Activated T-cell treated with anti-CD3 and anti-CD28 coated beads, Interleukin-2, amount 50 U/mL, for 24 hours (primary cell): ENCODE data around the gene KCNK13.

ENCODE experiments used
- DNase-seq: peaks from one replicate; pipeline ENCODE4 v3.0.0-alpha.2; 2020
- H3K27ac Mint-ChIP-seq: 2 replicates; pipeline ENCODE4 v1.8.0; 2020; ENCODE audit warnings: mild to moderate bottlenecking, mixed read lengths
- H3K27me3 Mint-ChIP-seq: 2 replicates; pipeline ENCODE4 v1.8.0; 2020; ENCODE audit warnings: mixed read lengths
- H3K36me3 Mint-ChIP-seq: 2 replicates; pipeline ENCODE4 v1.8.0; 2020; ENCODE audit warnings: low read depth, mixed read lengths
- H3K4me1 Mint-ChIP-seq: 2 replicates; pipeline ENCODE4 v1.8.0; 2020; ENCODE audit warnings: low read depth, mixed read lengths
- H3K4me3 Mint-ChIP-seq: 2 replicates; pipeline ENCODE4 v1.8.0; 2020; ENCODE audit warnings: mild to moderate bottlenecking, moderate library complexity, mixed read lengths
- H3K9me3 Mint-ChIP-seq: 2 replicates; pipeline ENCODE4 v1.8.0; 2020; ENCODE audit warnings: mixed read lengths

Gene KCNK13

GRCh38 chr14:90136904-90137303 lies 75.1 kb downstream of the KCNK13 start:
- H3K27me3 Mint-ChIP-seq, result peaks cover 23% of the 10 kb centered on the region
- H3K9me3 Mint-ChIP-seq, result no peaks in the 10 kb centered on the region
- no peak overlapping the region for H3K4me3 Mint-ChIP-seq
- H3K27ac Mint-ChIP-seq, result no peak overlapping the region
- H3K4me1 Mint-ChIP-seq, result no peaks in the 10 kb centered on the region
- H3K36me3 Mint-ChIP-seq, result no peaks in the 10 kb centered on the region
- no peak for DNase-seq

DNA sequence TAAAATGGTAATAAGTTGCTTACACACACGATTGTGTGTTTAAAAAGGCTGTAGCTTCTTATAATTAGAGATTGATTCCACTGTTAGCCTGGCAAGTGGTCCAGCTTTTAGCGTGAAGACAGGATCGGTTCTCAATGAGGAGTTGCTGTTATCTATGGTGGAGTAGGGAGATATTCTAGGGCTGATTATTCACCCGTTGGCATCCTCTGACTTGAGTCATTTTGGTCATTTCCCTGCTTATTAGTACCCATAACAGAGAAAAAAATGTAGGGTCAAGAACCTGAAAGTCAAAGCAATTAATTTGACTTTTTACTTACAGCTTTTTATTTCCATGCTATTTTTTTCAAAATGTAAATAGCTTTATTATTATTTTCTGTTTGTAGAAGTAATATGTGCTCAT lies 76.0 kb downstream of the KCNK13 start:
- H3K27me3 Mint-ChIP-seq, result peaks cover 23% of the 10 kb centered on the region
- no peaks in the 10 kb centered on the region for H3K9me3 Mint-ChIP-seq
- no peak overlapping the region for H3K27ac Mint-ChIP-seq
- no peaks in the 10 kb centered on the region for H3K4me1 Mint-ChIP-seq
- H3K4me3 Mint-ChIP-seq, result no peak overlapping the region
- no peaks in the 10 kb centered on the region for H3K36me3 Mint-ChIP-seq
- no peak for DNase-seq

GRCh38 chr14:90139199-90139598 lies 77.4 kb downstream of the KCNK13 start:
- H3K4me3 Mint-ChIP-seq, result no peak overlapping the region

GRCh38 chr14:90140298-90140955 lies 78.6 kb downstream of the KCNK13 start:
- DNase-seq, result no peak
- Mint-ChIP-seq H3K27ac (no peak overlapping the region), H3K4me3 (no peak overlapping the region), H3K36me3 (no peaks in the 10 kb centered on the region), H3K27me3 (peaks cover 29% of the 10 kb centered on the region), H3K9me3 (no peaks in the 10 kb centered on the region), H3K4me1 (no peaks in the 10 kb centered on the region)

More at GRCh38 chr14:90139199-90139598, 77.4 kb downstream of the KCNK13 start:
- Mint-ChIP-seq H3K9me3 (no peaks in the 10 kb centered on the region), H3K4me1 (no peaks in the 10 kb centered on the region), H3K27ac (no peak overlapping the region), H3K27me3 (peaks cover 23% of the 10 kb centered on the region), H3K36me3 (no peaks in the 10 kb centered on the region)
- DNase-seq, result no peak

GRCh38 chr14:90140956-90141316 lies 79.1 kb downstream of the KCNK13 start:
- Mint-ChIP-seq H3K36me3 (no peaks in the 10 kb centered on the region), H3K9me3 (no peaks in the 10 kb centered on the region), H3K4me1 (no peaks in the 10 kb centered on the region), H3K27me3 (peaks cover 34% of the 10 kb centered on the region), H3K27ac (no peak overlapping the region), H3K4me3 (no peak overlapping the region)
- no peak for DNase-seq

DNA sequence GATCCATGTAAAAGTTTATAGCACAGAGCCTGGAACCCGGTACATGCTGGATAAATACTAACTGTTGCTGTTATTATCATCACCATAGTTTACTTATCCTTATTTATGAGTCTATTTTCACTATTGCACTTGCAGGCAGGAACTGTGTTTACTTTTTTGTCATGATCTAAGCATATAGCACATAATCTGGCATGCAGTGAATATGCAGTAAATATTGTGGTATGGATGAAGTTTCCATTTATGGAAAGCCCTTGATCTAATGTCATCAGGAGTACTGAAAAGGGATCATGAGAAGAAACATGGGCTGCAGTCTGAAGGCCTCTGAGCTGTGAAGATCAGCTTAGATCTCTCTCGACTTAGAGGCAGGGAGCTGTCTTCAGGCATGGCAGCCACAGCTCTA lies 91.6 kb downstream of the KCNK13 start:
- Mint-ChIP-seq H3K27me3 (peaks cover 30% of the 10 kb centered on the region), H3K27ac (no peak overlapping the region), H3K36me3 (no peaks in the 10 kb centered on the region), H3K4me3 (no peak overlapping the region), H3K9me3 (peaks cover 7% of the 10 kb centered on the region), H3K4me1 (no peaks in the 10 kb centered on the region)
- no peak for DNase-seq

GRCh38 chr14:90154110-90154509 lies 92.3 kb downstream of the KCNK13 start:
- Mint-ChIP-seq H3K9me3 (peaks cover 7% of the 10 kb centered on the region), H3K27ac (no peak overlapping the region), H3K36me3 (no peaks in the 10 kb centered on the region), H3K27me3 (peaks cover 26% of the 10 kb centered on the region), H3K4me1 (no peaks in the 10 kb centered on the region), H3K4me3 (no peak overlapping the region)
- DNase-seq, result no peak

DNA sequence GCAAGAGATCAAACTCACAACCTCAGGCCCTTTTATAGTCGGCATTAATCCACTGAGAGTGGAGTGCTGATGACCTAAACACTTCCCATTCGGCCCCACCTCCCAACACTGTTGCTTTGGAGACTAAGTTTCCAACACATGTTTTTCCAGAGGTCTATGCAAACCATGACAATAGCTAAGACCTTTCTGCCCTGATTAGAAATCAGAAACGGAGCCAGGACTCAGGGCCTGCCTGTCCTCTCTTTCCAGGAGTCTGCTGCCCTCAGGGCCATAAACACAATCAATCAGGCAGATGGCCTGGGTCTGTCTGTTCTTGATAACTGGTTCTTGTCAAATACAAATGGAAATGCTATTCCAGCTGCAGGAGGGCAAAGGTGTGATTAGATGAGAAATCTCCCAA lies 97.4 kb downstream of the KCNK13 start:
- no peak overlapping the region for H3K4me3 Mint-ChIP-seq
- H3K27ac Mint-ChIP-seq, result no peak overlapping the region
- DNase-seq, result no peak
- H3K36me3 Mint-ChIP-seq, result no peaks in the 10 kb centered on the region
- H3K4me1 Mint-ChIP-seq, result no peaks in the 10 kb centered on the region
- peaks cover 26% of the 10 kb centered on the region for H3K27me3 Mint-ChIP-seq
- peaks cover 3% of the 10 kb centered on the region for H3K9me3 Mint-ChIP-seq

DNA sequence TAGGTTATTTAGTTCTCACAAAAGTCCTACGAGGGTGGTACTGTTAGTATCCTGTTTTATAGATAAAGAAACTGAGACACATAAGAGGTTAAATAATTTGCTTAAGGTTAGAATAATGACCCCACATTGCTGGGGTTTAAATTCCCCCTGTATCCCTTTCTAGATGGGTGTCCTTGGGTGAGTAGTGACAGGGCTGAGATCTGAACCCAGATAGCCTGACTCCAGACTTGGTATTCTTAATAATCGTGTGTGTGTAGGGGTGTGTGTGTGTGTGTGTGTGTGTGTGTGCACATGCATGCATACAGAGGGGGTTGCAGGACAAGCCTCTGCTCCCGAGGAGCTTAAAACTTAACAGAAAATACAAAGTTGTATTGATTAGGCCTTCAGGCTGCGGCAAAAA lies 97.9 kb downstream of the KCNK13 start:
- no peaks in the 10 kb centered on the region for H3K9me3 Mint-ChIP-seq
- peaks cover 23% of the 10 kb centered on the region for H3K27me3 Mint-ChIP-seq
- H3K27ac Mint-ChIP-seq, result no peak overlapping the region
- DNase-seq, result no peak
- H3K36me3 Mint-ChIP-seq, result no peaks in the 10 kb centered on the region
- H3K4me1 Mint-ChIP-seq, result no peaks in the 10 kb centered on the region
- H3K4me3 Mint-ChIP-seq, result no peak overlapping the region

- no peaks in the 10 kb centered on the region for H3K36me3 Mint-ChIP-seq
- no peaks in the 10 kb centered on the region for H3K9me3 Mint-ChIP-seq
- H3K27ac Mint-ChIP-seq, result no peak overlapping the region
- no peak for DNase-seq
- no peak overlapping the region for H3K4me3 Mint-ChIP-seq
- no peaks in the 10 kb centered on the region for H3K4me1 Mint-ChIP-seq
- peaks cover 16% of the 10 kb centered on the region for H3K27me3 Mint-ChIP-seq
Measured at GRCh38 chr14:90161129-90161528, 99.3 kb downstream of the KCNK13 start.

DNA sequence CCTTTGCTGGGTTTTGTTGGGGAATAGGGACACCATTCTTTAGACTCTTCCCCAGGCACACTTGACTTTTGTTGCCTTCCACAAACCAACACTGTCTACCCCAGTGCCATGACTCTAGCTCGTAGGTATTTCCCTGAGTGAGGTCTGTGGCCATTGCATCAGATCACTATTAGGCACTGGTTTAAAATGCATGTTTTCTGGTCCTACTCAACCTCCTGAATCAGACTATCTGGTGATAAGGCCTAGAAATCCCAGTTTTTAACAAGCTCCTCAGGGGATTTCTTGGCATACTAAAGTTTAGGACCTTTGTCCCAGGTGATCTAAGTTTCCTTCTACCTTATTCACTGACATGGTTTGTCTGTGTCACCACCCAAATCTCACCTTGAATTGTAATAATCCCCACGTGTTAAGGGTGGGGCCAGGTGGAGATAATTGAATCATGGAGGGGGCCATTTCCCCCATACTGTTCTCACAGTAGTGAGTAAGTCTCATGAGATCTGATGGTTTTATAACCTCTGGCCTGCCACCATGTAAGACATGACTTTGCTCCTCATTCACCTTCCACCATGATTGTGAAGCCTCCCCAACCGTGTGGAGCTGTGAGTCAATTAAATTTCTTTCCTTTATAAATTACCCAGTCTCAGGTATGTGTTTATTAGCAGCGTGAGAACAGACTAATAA lies 106.8 kb downstream of the KCNK13 start:
- no peak for DNase-seq
- H3K4me1 Mint-ChIP-seq, result no peaks in the 10 kb centered on the region

GRCh38 chr14:90175631-90176030 lies 113.8 kb downstream of the KCNK13 start:
- DNase-seq, result no peak
- Mint-ChIP-seq H3K4me3 (no peak overlapping the region), H3K27ac (no peak overlapping the region), H3K36me3 (no peaks in the 10 kb centered on the region), H3K27me3 (peaks cover 15% of the 10 kb centered on the region), H3K4me1 (no peaks in the 10 kb centered on the region), H3K9me3 (no peaks in the 10 kb centered on the region)

More for the DNA sequence above, 106.8 kb downstream of the KCNK13 start:
- peaks cover 26% of the 10 kb centered on the region for H3K27me3 Mint-ChIP-seq
- no peaks in the 10 kb centered on the region for H3K36me3 Mint-ChIP-seq
- H3K27ac Mint-ChIP-seq, result no peak overlapping the region
- H3K9me3 Mint-ChIP-seq, result no peaks in the 10 kb centered on the region
- no peak overlapping the region for H3K4me3 Mint-ChIP-seq

DNA sequence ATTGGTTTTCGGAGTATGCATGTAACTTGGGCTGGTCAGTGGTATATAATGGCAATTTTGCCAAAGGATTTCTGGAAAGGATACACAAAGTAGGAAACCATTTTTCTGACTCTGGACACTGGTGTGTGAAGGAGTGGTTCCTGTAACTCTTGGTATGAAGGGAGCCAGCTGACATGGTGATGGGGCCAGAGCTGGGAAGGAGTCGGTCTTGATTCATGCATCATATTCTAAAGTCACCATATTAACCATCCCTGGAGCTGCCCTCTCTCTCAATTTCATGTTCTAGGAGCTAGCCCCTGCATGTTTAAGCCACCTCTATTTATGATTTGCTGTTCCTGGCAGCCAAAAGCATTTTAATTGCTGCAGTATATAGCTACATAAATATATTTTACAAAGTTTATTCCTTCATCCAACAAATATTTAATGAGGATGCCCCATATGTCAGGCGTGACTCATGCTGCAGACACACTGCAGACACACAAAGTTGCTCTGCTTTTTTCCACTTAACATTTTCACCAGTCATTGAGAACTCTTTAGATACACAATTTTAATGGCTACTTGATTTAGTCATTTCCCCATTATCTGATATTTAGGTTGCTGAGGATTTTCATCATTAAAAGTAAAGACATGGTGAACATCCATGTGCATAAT lies 115.9 kb downstream of the KCNK13 start:
- no peaks in the 10 kb centered on the region for H3K9me3 Mint-ChIP-seq
- H3K27me3 Mint-ChIP-seq, result peaks cover 17% of the 10 kb centered on the region
- H3K27ac Mint-ChIP-seq, result no peak overlapping the region
- H3K36me3 Mint-ChIP-seq, result no peaks in the 10 kb centered on the region
- no peak for DNase-seq
- H3K4me1 Mint-ChIP-seq, result no peaks in the 10 kb centered on the region
- H3K4me3 Mint-ChIP-seq, result no peak overlapping the region

GRCh38 chr14:90179357-90179756 lies 117.6 kb downstream of the KCNK13 start:
- Mint-ChIP-seq H3K4me1 (no peaks in the 10 kb centered on the region), H3K27ac (no peak overlapping the region), H3K4me3 (no peak overlapping the region), H3K27me3 (peaks cover 25% of the 10 kb centered on the region), H3K9me3 (no peaks in the 10 kb centered on the region), H3K36me3 (no peaks in the 10 kb centered on the region)
- no peak for DNase-seq
